HEK293 (cell line): ENCODE results near the gene CCDC40.

Source experiments
- IKZF3 ChIP-seq: fragments of 450-650 bp; IDR thresholded peaks from 2 replicates; pipeline ENCODE4 v1.5.0; 2018; ENCODE audit warnings: missing biosample characterization, mild to moderate bottlenecking, missing genetic modification characterization, moderate library complexity
- SP7 ChIP-seq: fragments of 450-650 bp; formaldehyde crosslinking; IDR thresholded peaks from 2 replicates; pipeline ENCODE4 v1.5.1; 2016; ENCODE audit warnings: missing biosample characterization, missing genetic modification characterization
- ZFHX2 ChIP-seq: fragments of 450-650 bp; formaldehyde crosslinking; conservative IDR thresholded peaks from 2 replicates; pipeline ENCODE4 v1.5.1; 2016; ENCODE audit warnings: missing biosample characterization, missing genetic modification characterization
- ZNF274 ChIP-seq, 2 experiments: fragments of 200-500 bp in 1 of 2; fragments of 450-650 bp in 1 of 2; sonication (Bioruptor generic) in 1 of 2; formaldehyde crosslinking in 1 of 2; IDR thresholded peaks; 2 replicates each; pipeline versions ENCODE4 v1.5.1 to v1.6.1; 2014 to 2016; ENCODE audit warnings: borderline replicate concordance in 1 of 2, inconsistent platforms in 1 of 2, low read length in 1 of 2, missing biosample characterization in 1 of 2, missing genetic modification characterization in 1 of 2
- ZNF549 ChIP-seq: fragments of 450-650 bp; IDR thresholded peaks from 2 replicates; pipeline ENCODE4 v1.5.1; 2018; ENCODE audit warnings: missing biosample characterization, missing genetic modification characterization, mild to moderate bottlenecking, inconsistent platforms, moderate library complexity
- ZNF561 ChIP-seq: fragments of 450-650 bp; IDR thresholded peaks from 2 replicates; pipeline ENCODE4 v1.5.1; 2018; ENCODE audit warnings: missing biosample characterization, missing genetic modification characterization, borderline replicate concordance
- ZNF677 ChIP-seq: fragments of 450-650 bp; IDR thresholded peaks from 2 replicates; pipeline ENCODE4 v1.5.0; 2018; ENCODE audit warnings: missing biosample characterization, mild to moderate bottlenecking, missing genetic modification characterization, moderate library complexity
- TF ChIP-seq, protein P1 (sequence below): fragments of 450-650 bp; formaldehyde crosslinking; IDR thresholded peaks from 2 replicates; pipeline ENCODE4 v1.5.1; 2016; ENCODE audit warnings: missing biosample characterization, missing genetic modification characterization
- TF ChIP-seq, protein P2 (sequence below): fragments of 450-650 bp; formaldehyde crosslinking; IDR thresholded peaks from 2 replicates; pipeline ENCODE4 v1.5.1; 2016; ENCODE audit warnings: missing biosample characterization, missing genetic modification characterization
- TF ChIP-seq, protein P3 (sequence below): fragments of 450-650 bp; formaldehyde crosslinking; IDR thresholded peaks from 2 replicates; pipeline ENCODE4 v1.5.1; 2016; ENCODE audit warnings: missing biosample characterization, missing genetic modification characterization

DNA sequence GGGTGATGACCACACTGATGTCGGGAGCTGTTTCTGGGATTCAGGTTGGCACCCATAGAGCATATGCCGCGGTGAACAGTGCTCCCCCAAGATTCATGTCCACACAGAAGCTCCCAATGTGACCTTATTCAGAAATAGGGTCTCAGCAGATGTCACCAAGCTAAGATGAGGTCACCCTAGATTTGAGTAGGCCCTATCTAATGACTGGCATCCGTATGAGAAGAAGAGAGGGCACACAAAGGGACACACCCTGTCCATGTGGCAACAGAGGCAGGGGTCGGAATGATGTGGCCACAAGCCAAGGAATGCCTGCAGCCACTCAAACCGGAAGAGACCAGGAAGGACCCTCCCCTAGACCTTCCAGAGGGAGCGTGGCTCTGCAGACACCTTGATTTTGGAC lies 36.3 kb upstream of the CCDC40 start:
- TF ChIP-seq, protein P1, sequence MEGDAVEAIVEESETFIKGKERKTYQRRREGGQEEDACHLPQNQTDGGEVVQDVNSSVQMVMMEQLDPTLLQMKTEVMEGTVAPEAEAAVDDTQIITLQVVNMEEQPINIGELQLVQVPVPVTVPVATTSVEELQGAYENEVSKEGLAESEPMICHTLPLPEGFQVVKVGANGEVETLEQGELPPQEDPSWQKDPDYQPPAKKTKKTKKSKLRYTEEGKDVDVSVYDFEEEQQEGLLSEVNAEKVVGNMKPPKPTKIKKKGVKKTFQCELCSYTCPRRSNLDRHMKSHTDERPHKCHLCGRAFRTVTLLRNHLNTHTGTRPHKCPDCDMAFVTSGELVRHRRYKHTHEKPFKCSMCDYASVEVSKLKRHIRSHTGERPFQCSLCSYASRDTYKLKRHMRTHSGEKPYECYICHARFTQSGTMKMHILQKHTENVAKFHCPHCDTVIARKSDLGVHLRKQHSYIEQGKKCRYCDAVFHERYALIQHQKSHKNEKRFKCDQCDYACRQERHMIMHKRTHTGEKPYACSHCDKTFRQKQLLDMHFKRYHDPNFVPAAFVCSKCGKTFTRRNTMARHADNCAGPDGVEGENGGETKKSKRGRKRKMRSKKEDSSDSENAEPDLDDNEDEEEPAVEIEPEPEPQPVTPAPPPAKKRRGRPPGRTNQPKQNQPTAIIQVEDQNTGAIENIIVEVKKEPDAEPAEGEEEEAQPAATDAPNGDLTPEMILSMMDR (tag by site-specific recombination), result no peak
- TF ChIP-seq ZFHX2, result no peak
- TF ChIP-seq, protein P2, sequence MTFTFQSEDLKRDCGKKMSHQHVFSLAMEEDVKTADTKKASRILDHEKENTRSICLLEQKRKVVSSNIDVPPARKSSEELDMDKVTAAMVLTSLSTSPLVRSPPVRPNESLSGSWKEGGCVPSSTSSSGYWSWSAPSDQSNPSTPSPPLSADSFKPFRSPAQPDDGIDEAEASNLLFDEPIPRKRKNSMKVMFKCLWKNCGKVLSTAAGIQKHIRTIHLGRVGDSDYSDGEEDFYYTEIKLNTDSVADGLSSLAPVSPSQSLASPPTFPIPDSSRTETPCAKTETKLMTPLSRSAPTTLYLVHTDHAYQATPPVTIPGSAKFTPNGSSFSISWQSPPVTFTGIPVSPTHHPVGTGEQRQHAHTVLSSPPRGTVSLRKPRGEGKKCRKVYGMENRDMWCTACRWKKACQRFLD (tag by site-specific recombination), result no peak
- TF ChIP-seq ZNF549 (tag by site-specific recombination), result no peak
- no peak for TF ChIP-seq ZNF677 (tag by site-specific recombination)
- no peak for TF ChIP-seq ZNF274 (IDR thresholded peaks at IDR 0.05; ENCODE audit: low read length)
- TF ChIP-seq ZNF274 (tag by site-specific recombination; IDR thresholded peaks at IDR 0.05; ENCODE audit: borderline replicate concordance), result no peak
- no peak for TF ChIP-seq IKZF3 (tag by site-specific recombination)
- TF ChIP-seq ZNF561 (tag by site-specific recombination), result no peak
- TF ChIP-seq, protein P3, sequence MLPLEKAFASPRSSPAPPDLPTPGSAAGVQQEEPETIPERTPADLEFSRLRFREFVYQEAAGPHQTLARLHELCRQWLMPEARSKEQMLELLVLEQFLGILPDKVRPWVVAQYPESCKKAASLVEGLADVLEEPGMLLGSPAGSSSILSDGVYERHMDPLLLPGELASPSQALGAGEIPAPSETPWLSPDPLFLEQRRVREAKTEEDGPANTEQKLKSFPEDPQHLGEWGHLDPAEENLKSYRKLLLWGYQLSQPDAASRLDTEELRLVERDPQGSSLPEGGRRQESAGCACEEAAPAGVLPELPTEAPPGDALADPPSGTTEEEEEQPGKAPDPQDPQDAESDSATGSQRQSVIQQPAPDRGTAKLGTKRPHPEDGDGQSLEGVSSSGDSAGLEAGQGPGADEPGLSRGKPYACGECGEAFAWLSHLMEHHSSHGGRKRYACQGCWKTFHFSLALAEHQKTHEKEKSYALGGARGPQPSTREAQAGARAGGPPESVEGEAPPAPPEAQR (tag by site-specific recombination), result no peak
- TF ChIP-seq SP7, result no peak
